GM21717 (cell line): ENCODE data around the gene NOL11.
"Not testable (repeated sequence)": the region's sequence is repeated elsewhere in the genome, so short reads cannot be mapped to it uniquely, and the experiment has no call there.

Experiments used
- ATAC-seq: cut with Tn5 transposase; IDR thresholded peaks from one replicate; pipeline ENCODE4 v1.9.1; 2021; ENCODE audit warnings: mild to moderate bottlenecking, moderate library complexity; ENCODE audit not compliant: unreplicated experiment

The NOL11 gene

DNA sequence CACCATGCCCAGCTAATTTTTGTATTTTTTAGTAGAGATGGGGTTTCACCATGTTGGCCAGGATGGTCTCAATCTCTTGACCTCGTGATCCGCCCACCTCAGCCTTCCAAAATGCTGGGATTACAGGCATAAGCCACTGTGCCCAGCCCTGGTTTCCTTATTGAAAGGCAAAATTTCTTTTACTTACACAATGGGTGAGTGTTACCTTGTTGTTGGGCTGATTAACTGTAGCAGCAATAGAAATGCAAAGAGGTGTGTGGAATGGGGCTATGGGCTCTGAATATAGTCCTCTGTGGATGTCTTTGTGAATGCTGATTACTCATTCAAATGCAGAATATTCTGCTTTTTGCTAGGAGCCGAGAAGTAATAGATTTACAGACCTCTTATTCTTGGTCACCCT is 34.4 kb downstream of the NOL11 start:
- ATAC-seq = not testable (repeated sequence)

DNA sequence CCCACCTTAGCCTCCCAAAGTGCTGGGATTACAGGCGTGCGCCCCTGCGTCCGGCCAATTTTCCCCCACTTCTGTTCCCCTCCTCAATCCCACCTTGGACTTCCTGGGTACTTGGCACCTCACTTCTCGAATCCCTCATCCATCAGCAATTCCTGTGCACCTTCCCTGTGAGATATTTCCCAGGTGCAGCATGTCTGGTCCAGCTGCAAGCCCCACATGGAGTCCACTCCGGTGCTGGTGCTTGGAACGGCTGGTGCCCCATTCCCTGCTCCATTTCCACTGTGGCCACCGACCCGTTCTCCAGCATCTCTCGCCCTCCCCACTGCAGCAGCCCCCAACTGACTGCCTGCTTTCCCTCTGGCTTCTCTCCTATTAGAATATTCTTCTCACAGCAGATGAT is 35.3 kb downstream of the NOL11 start:
- no peak for ATAC-seq

GRCh38 chr17:67754001-67754400 is 36.3 kb downstream of the NOL11 start:
- ATAC-seq = no peak

DNA sequence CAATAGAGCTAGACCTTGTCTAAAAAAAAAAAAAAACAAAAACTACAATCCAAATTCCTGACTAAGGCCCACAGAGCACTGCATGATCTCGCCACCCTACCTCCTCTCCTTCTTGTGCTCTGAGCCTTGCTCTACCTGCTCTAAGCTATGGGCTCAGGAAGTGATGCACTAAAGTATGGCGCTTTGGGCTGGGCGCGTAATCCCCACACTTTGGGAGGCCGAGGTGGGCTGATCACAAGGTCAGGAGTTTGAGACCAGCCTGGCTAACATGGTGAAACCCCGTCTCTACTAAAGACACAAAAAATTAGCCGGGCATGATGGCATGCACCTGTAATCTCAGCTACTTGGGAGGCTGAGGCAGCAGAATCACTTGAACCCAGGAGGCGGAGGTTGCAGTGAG is 37.0 kb downstream of the NOL11 start:
- not testable (repeated sequence) for ATAC-seq

DNA sequence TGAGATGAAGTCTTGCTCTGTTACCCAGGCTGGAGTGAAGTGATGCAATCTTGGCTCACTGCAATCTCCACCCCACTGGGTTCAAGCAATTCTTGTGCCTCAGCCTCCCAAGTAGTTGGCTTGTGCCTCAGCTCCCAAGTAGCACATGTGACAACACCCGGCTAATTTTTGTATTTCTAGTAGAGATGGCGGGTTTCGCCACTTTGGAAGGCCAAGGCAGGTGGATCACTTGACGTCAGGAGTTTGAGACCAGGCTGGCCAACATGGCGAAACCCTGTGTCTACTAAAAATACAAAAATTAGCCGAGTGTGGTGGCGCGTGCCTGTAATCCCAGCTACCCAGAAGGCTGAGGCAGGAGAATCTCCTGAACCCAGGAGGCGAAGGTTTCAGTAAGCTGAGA is 39.0 kb downstream of the NOL11 start:
- ATAC-seq = not testable (repeated sequence)

DNA sequence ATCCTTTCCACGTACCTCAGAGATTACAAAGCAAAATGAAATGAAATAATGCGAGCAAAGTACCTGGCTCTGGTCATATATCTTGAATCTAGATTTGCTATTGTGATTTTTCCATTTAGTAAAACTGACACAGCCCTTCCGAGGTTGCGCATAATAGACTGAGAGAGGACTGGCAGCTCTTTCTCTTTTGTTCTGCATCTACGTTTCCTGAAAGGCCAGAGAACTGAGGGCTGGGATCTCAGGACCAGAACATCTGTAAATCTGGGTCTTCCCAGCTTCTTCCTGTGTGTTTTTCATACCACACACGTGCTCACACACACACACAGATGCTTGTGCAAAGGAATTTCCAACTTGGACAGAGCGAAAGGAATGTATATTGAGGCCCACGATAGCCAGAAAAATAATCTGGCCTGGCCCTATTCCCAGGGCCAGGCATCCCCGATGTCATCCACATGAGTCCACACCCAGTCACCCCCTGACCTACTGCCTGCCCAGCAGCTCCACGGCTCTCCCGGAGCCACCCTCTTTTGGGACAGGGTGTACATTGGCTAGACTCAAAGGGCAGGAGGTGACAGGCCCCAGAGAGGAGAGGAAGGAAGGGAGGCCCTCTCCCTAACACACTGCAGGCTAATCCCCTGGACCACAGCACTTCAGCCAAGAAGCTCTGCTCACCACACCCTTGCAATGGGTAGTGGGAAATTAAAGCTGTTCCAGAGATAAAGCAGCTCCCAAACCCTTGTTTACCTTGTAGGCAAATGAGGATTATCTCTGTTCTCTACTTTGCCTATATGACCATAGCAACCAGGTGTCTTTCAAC is 41.8 kb downstream of the NOL11 start:
- ATAC-seq = no peak

DNA sequence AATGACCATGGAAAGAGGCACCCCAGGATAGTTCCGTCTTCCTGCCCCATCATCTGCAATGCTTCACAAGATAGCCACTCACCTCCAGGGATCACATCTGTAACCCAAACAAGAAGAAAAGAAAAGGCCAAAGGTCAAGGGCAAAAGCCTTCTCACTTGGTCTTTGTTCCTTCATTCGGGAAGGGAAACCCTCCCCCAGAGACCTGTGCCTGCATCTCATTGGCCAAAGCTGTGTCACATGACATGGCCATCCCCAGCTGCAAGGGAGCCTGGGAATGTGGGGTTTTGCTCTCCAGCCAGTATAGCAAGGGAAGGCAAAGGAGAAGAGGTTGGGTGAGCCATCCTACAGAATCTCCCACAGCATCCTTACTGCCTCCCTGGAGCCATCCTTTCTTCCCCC is 47.9 kb downstream of the NOL11 start:
- ATAC-seq = no peak

GRCh38 chr17:67769231-67769630 is 51.5 kb downstream of the NOL11 start:
- no peak for ATAC-seq

DNA sequence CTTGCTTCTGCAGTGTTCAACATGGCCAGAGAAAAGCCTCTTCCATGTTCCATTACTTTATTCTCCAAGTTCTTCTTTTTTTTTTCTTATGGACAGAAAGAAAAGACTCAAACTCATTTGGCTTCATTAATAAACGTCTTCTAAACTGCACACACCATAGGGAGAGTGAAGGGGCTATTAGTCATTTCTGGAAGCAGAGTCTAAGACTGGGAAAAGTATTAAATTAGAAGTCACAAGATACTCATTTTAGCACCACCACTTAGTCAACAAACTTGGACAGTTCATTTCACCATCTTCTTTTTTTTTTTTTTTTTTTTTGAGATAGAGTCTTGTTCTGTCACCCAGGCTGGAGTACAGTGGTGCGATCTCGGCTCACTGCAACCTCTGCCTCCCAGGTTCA is 52.8 kb downstream of the NOL11 start:
- ATAC-seq = no peak

DNA sequence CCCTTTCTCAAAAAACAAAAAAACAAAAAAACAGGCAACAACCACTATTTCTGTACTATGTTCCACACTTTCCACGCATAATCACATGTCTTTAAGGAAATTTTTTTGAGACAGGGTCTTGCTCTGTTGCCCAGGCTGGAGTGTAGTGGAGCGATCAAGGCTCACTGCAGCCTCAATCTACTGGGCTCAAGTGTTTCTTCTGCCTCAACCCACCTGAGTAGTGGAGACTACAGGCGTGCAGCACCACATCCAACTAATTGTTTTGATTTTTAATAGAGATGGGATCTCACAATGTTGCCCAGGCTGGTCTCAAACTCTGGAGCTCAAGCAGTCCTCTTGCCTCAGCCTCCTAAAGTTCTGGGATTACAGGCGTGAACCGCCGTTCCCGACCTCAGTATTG is 54.9 kb downstream of the NOL11 start:
- no peak for ATAC-seq

DNA sequence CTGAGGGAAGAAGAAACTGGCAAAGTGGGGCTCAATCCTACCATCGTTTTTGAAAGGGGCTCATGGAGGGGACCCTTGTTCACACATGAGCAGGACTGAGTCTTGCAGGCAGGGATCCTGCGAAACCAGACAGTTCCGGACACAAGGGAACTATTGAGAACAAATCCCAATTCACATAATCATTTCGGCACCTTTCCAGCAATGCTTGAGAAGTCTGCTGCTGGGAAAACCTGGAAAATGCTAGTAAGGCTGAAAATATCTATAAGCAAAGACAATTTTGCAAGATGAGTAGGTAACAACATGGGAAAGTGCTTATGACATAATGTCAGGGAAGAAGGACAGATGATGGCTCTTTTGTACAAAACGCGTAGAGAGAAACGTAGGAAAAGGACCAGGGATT is 55.5 kb downstream of the NOL11 start:
- no peak for ATAC-seq

DNA sequence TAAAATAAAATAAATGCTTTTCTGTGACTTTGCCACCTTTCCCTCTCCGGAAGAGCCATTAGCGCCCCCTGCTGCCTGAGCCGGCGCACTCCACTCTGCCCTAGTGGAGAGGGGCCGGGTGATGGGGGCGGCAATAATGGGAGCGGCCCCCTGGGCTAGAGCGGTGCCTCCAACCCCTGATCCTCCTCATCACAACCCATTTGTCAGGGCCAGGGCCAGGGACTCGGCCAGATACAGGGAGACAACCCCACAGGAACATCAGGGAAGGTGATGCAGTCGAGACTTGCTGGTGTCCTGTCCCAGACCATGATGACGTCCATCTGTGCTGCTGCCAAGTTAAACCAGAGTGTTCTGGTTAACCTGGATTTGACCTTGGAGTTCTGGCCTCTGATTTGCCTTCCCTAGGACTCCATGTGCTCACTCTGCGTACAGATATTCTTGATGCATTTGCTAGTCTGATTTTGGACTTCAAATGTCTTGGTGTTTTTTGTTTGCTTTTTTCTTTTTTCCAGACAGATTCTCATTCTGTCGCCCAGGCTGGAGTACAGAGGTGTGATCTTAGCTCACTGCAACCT is 61.4 kb downstream of the NOL11 start:
- ATAC-seq = no peak

- ATAC-seq = no peak
These were observed 66.8 kb downstream of the NOL11 start for GRCh38 chr17:67784364-67785121.

- no peak for ATAC-seq
These were observed 67.4 kb downstream of the NOL11 start for GRCh38 chr17:67785122-67785477.

- no peak for ATAC-seq
These were observed 67.8 kb downstream of the NOL11 start for GRCh38 chr17:67785504-67785903.
